ENCODE results near the gene ITGA1. TPM values are rescaled to one million over a fixed set of nuclear protein-coding genes. Genes with fewer than 3 reads are reported as not detected.
A peak's percentile ranks its signal among the peaks of the same experiment; 100 is the strongest.

ITGA1 gene
- 0.98 TPM for polyA plus RNA-seq (2013, experiment 1 of 2)
- polyA plus RNA-seq (2013, experiment 2 of 2) = 0.76 TPM

GRCh38 chr5:52787600-52788504, at the start of gene ITGA1, which contains the start of gene PELO:
Gene ITGA1, plus strand, starts transcription at chr5:52787916. Its CDS starts 438 bp downstream, at chr5:52788354.
Gene PELO, plus strand, starts transcription at chr5:52787916. Its CDS starts 12,479 bp downstream, at chr5:52800395.
- no CpG with 5 or more reads among the region's 61 CpGs for WGBS, 2 donors (ENCODE audit: extremely low coverage in 2 of 2, insufficient read length in 2 of 2, insufficient replicate concordance in 1 of 2)
- peak within 1 kb of the TSS; percentile 94 for H2AFZ ChIP-seq (ENCODE audit: low read length)
- peaks cover 0 to 5% of the 10 kb centered on the region in 2 donors for H3K4me1 ChIP-seq (ENCODE audit: control insufficient read depth in 2 of 2, insufficient read depth in 1 of 2, low read depth in 1 of 2, low read length in 2 of 2)
- H2BK120ac ChIP-seq (ENCODE audit: low read depth, low read length) = no peak within 1 kb of the TSS
- peak within 1 kb of the TSS; percentile 97 for H3K4me2 ChIP-seq (ENCODE audit: insufficient read depth, low read length, poor library complexity, severe bottlenecking)
- no peak within 1 kb of the TSS for H2BK5ac ChIP-seq (ENCODE audit: low read length)
- no peak within 1 kb of the TSS for H2BK15ac ChIP-seq (ENCODE audit: low read length)
- H3K27me3 ChIP-seq (ENCODE audit: control insufficient read depth in 3 of 3, insufficient read depth in 3 of 3, low read depth in 1 of 3, low read length in 3 of 3) = peaks cover 0 to 31% (median 0%) of the 10 kb centered on the region in 3 experiments
- no peak within 1 kb of the TSS for H4K8ac ChIP-seq (ENCODE audit: low read depth, low read length)
- H3K27ac ChIP-seq (replicated peaks; ENCODE audit: low read length) = peak within 1 kb of the TSS; percentile 54
- H3K4ac ChIP-seq (ENCODE audit: low read length) = no peak within 1 kb of the TSS
- no peak within 1 kb of the TSS for H2AK5ac ChIP-seq (ENCODE audit: low read depth, low read length)
- H3K36me3 ChIP-seq (replicated peaks in 1 of 2; ENCODE audit: control insufficient read depth in 2 of 2, insufficient read depth in 2 of 2, low read length in 2 of 2) = no peaks in the 10 kb centered on the region
- no peak within 1 kb of the TSS for H4K91ac ChIP-seq (ENCODE audit: low read depth, low read length, poor library complexity)
- peak within 1 kb of the TSS; percentile 73 for H3K9ac ChIP-seq (ENCODE audit: low read depth, low read length, poor library complexity)
- DNase-seq (ENCODE audit: low spot score) = peak; percentile 59
- no peak within 1 kb of the TSS for H3K14ac ChIP-seq (ENCODE audit: low read length)
- H3K79me1 ChIP-seq (ENCODE audit: low read depth, low read length) = no peaks in the 10 kb centered on the region
- peak within 1 kb of the TSS; percentile 44 to 87 for H3K4me3 ChIP-seq (ENCODE audit: low read length in 2 of 2)
- peak within 1 kb of the TSS; percentile 20 for H3K23ac ChIP-seq (ENCODE audit: low read depth, low read length, poor library complexity)
- H3K9me3 ChIP-seq (replicated peaks in 1 of 2; ENCODE audit: control insufficient read depth in 2 of 2, insufficient read depth in 1 of 2, low read depth in 1 of 2, low read length in 2 of 2) = no peaks in the 10 kb centered on the region
- H2BK12ac ChIP-seq (ENCODE audit: low read length) = no peak within 1 kb of the TSS
- peak within 1 kb of the TSS; percentile 58 for H3K18ac ChIP-seq (ENCODE audit: low read length)

GRCh38 chr5:52738095-52738506, 49.6 kb upstream of the ITGA1 start:
- no peak overlapping the region for H3K4ac ChIP-seq (ENCODE audit: low read length)
- H3K27me3 ChIP-seq (ENCODE audit: control insufficient read depth in 3 of 3, insufficient read depth in 3 of 3, low read depth in 1 of 3, low read length in 3 of 3) = no peaks in the 10 kb centered on the region
- no peak overlapping the region for H3K14ac ChIP-seq (ENCODE audit: low read length)
- no peak overlapping the region for H3K27ac ChIP-seq (replicated peaks; ENCODE audit: low read length)
- no peak overlapping the region for H3K23ac ChIP-seq (ENCODE audit: low read depth, low read length, poor library complexity)
- no peak overlapping the region for H2AFZ ChIP-seq (ENCODE audit: low read length)
- no peak overlapping the region for H2AK5ac ChIP-seq (ENCODE audit: low read depth, low read length)
- no peak overlapping the region for H2BK120ac ChIP-seq (ENCODE audit: low read depth, low read length)
- H3K4me3 ChIP-seq (ENCODE audit: low read length in 2 of 2) = no peak overlapping the region
- H2BK12ac ChIP-seq (ENCODE audit: low read length) = no peak overlapping the region
- no peaks in the 10 kb centered on the region for H3K9me3 ChIP-seq (replicated peaks in 1 of 2; ENCODE audit: control insufficient read depth in 2 of 2, insufficient read depth in 1 of 2, low read depth in 1 of 2, low read length in 2 of 2)
- H3K4me1 ChIP-seq (ENCODE audit: control insufficient read depth in 2 of 2, insufficient read depth in 1 of 2, low read depth in 1 of 2, low read length in 2 of 2) = no peaks in the 10 kb centered on the region
- no peak overlapping the region for H3K18ac ChIP-seq (ENCODE audit: low read length)
- H3K36me3 ChIP-seq (replicated peaks in 1 of 2; ENCODE audit: control insufficient read depth in 2 of 2, insufficient read depth in 2 of 2, low read length in 2 of 2) = no peaks in the 10 kb centered on the region
- H2BK15ac ChIP-seq (ENCODE audit: low read length) = no peak overlapping the region
- no peaks in the 10 kb centered on the region for H3K79me1 ChIP-seq (ENCODE audit: low read depth, low read length)
- H4K91ac ChIP-seq (ENCODE audit: low read depth, low read length, poor library complexity) = no peak overlapping the region
- H3K9ac ChIP-seq (ENCODE audit: low read depth, low read length, poor library complexity) = no peak overlapping the region
- H3K4me2 ChIP-seq (ENCODE audit: insufficient read depth, low read length, poor library complexity, severe bottlenecking) = no peak overlapping the region
- no peak overlapping the region for H4K8ac ChIP-seq (ENCODE audit: low read depth, low read length)
- no peak overlapping the region for H2BK5ac ChIP-seq (ENCODE audit: low read length)
- DNase-seq (ENCODE audit: low spot score) = no peak

- H3K4me3 ChIP-seq (ENCODE audit: low read length in 2 of 2) = no peak overlapping the region
- no peak overlapping the region for H2BK5ac ChIP-seq (ENCODE audit: low read length)
- no peaks in the 10 kb centered on the region for H3K27me3 ChIP-seq (ENCODE audit: control insufficient read depth in 3 of 3, insufficient read depth in 3 of 3, low read depth in 1 of 3, low read length in 3 of 3)
- no peak overlapping the region for H2AFZ ChIP-seq (ENCODE audit: low read length)
- no peak overlapping the region for H3K23ac ChIP-seq (ENCODE audit: low read depth, low read length, poor library complexity)
- no peak overlapping the region for H4K8ac ChIP-seq (ENCODE audit: low read depth, low read length)
- H3K4ac ChIP-seq (ENCODE audit: low read length) = no peak overlapping the region
- H2BK15ac ChIP-seq (ENCODE audit: low read length) = no peak overlapping the region
- H3K4me2 ChIP-seq (ENCODE audit: insufficient read depth, low read length, poor library complexity, severe bottlenecking) = no peak overlapping the region
- no CpG with 5 or more reads among the region's 2 CpGs for WGBS, 2 donors (ENCODE audit: extremely low coverage in 2 of 2, insufficient read length in 2 of 2, insufficient replicate concordance in 1 of 2)
- no peaks in the 10 kb centered on the region for H3K9me3 ChIP-seq (replicated peaks in 1 of 2; ENCODE audit: control insufficient read depth in 2 of 2, insufficient read depth in 1 of 2, low read depth in 1 of 2, low read length in 2 of 2)
- no peak overlapping the region for H2AK5ac ChIP-seq (ENCODE audit: low read depth, low read length)
- H3K36me3 ChIP-seq (replicated peaks in 1 of 2; ENCODE audit: control insufficient read depth in 2 of 2, insufficient read depth in 2 of 2, low read length in 2 of 2) = no peaks in the 10 kb centered on the region
- H3K79me1 ChIP-seq (ENCODE audit: low read depth, low read length) = no peaks in the 10 kb centered on the region
- no peak overlapping the region for H2BK120ac ChIP-seq (ENCODE audit: low read depth, low read length)
- no peak overlapping the region for H4K91ac ChIP-seq (ENCODE audit: low read depth, low read length, poor library complexity)
- H3K4me1 ChIP-seq (ENCODE audit: control insufficient read depth in 2 of 2, insufficient read depth in 1 of 2, low read depth in 1 of 2, low read length in 2 of 2) = no peaks in the 10 kb centered on the region
- no peak for DNase-seq (ENCODE audit: low spot score)
- no peak overlapping the region for H3K18ac ChIP-seq (ENCODE audit: low read length)
- no peak overlapping the region for H3K27ac ChIP-seq (replicated peaks; ENCODE audit: low read length)
- H2BK12ac ChIP-seq (ENCODE audit: low read length) = no peak overlapping the region
- H3K14ac ChIP-seq (ENCODE audit: low read length) = no peak overlapping the region
- H3K9ac ChIP-seq (ENCODE audit: low read depth, low read length, poor library complexity) = no peak overlapping the region
These were observed 47.7 kb upstream of the ITGA1 start for GRCh38 chr5:52740007-52740406.

GRCh38 chr5:52743012-52743411, 44.7 kb upstream of the ITGA1 start:
- no peak overlapping the region for H3K9ac ChIP-seq (ENCODE audit: low read depth, low read length, poor library complexity)
- no peak overlapping the region for H3K4me3 ChIP-seq (ENCODE audit: low read length in 2 of 2)
- no peak overlapping the region for H2BK5ac ChIP-seq (ENCODE audit: low read length)
- H2BK120ac ChIP-seq (ENCODE audit: low read depth, low read length) = no peak overlapping the region
- no peak overlapping the region for H3K18ac ChIP-seq (ENCODE audit: low read length)
- no peak overlapping the region for H2BK12ac ChIP-seq (ENCODE audit: low read length)
- H4K8ac ChIP-seq (ENCODE audit: low read depth, low read length) = no peak overlapping the region
- no peaks in the 10 kb centered on the region for H3K36me3 ChIP-seq (replicated peaks in 1 of 2; ENCODE audit: control insufficient read depth in 2 of 2, insufficient read depth in 2 of 2, low read length in 2 of 2)
- H2AK5ac ChIP-seq (ENCODE audit: low read depth, low read length) = no peak overlapping the region
- H3K79me1 ChIP-seq (ENCODE audit: low read depth, low read length) = no peaks in the 10 kb centered on the region
- DNase-seq (ENCODE audit: low spot score) = no peak
- H4K91ac ChIP-seq (ENCODE audit: low read depth, low read length, poor library complexity) = no peak overlapping the region
- no peak overlapping the region for H3K27ac ChIP-seq (replicated peaks; ENCODE audit: low read length)
- no peaks in the 10 kb centered on the region for H3K27me3 ChIP-seq (ENCODE audit: control insufficient read depth in 3 of 3, insufficient read depth in 3 of 3, low read depth in 1 of 3, low read length in 3 of 3)
- no peak overlapping the region for H3K23ac ChIP-seq (ENCODE audit: low read depth, low read length, poor library complexity)
- WGBS, 2 donors (ENCODE audit: extremely low coverage in 2 of 2, insufficient read length in 2 of 2, insufficient replicate concordance in 1 of 2) = no CpG with 5 or more reads among the region's 2 CpGs
- H2AFZ ChIP-seq (ENCODE audit: low read length) = no peak overlapping the region
- H3K14ac ChIP-seq (ENCODE audit: low read length) = no peak overlapping the region
- H2BK15ac ChIP-seq (ENCODE audit: low read length) = no peak overlapping the region
- H3K4me2 ChIP-seq (ENCODE audit: insufficient read depth, low read length, poor library complexity, severe bottlenecking) = no peak overlapping the region
- no peaks in the 10 kb centered on the region for H3K9me3 ChIP-seq (replicated peaks in 1 of 2; ENCODE audit: control insufficient read depth in 2 of 2, insufficient read depth in 1 of 2, low read depth in 1 of 2, low read length in 2 of 2)
- no peak overlapping the region for H3K4ac ChIP-seq (ENCODE audit: low read length)
- no peaks in the 10 kb centered on the region for H3K4me1 ChIP-seq (ENCODE audit: control insufficient read depth in 2 of 2, insufficient read depth in 1 of 2, low read depth in 1 of 2, low read length in 2 of 2)
